CD4-positive, alpha-beta T cell (primary cell): ENCODE results near the gene DRD3. TPM values are rescaled to one million over a fixed set of nuclear protein-coding genes. Genes with fewer than 3 reads are reported as not detected.

Experiments used
- ATAC-seq: fragments of 200-7000 bp; cut with Tn5 transposase; one replicate; pipeline ENCODE4 v1.10.0; 2022; ENCODE audit warnings: mild to moderate bottlenecking; ENCODE audit not compliant: poor library complexity
- CTCF ChIA-PET: fragments of 350-600 bp; sonication (Branson Sonifier 250); formaldehyde crosslinking; loops from one replicate; lab custom pipeline; 2021; ENCODE audit warnings: antibody characterized with exemption, inconsistent platforms; lab: Charles Lee
- POLR2A ChIA-PET: fragments of 350-600 bp; sonication (Branson Sonifier 250); formaldehyde crosslinking; loops from one replicate; lab custom pipeline; 2021; ENCODE audit warnings: antibody characterized with exemption, inconsistent platforms; lab: Charles Lee
- DNase-seq, 14 experiments: peaks; one replicate each; pipeline ENCODE4 v3.0.0-alpha.2; 2013 to 2020; ENCODE audit warnings: mixed read lengths in 2 of 14
- H3K27ac ChIP-seq, 2 donors: one replicate each; pipeline versions ENCODE4 v1.5.1 to v1.7.0; 2013; ENCODE audit warnings: low read length in 2 of 2, low read depth in 1 of 2, mild to moderate bottlenecking in 1 of 2
- H3K27me3 ChIP-seq, 2 experiments: 1 replicate in 1 of 2; 2 replicates in 1 of 2; pipeline versions ENCODE4 v1.6.1 to v1.7.0; 2013; ENCODE audit warnings: low read length in 2 of 2, control low read depth in 1 of 2, mild to moderate bottlenecking in 1 of 2, moderate library complexity in 1 of 2; ENCODE audit not compliant: insufficient read depth in 2 of 2, control insufficient read depth in 1 of 2
- H3K36me3 ChIP-seq: one replicate; pipeline ENCODE4 v1.6.1; 2013; ENCODE audit warnings: low read length, control low read depth; ENCODE audit not compliant: insufficient read depth
- H3K4me1 ChIP-seq: one replicate; pipeline ENCODE4 v1.6.1; 2013; ENCODE audit warnings: low read length, control low read depth; ENCODE audit not compliant: insufficient read depth
- H3K4me3 ChIP-seq: one replicate; pipeline ENCODE4 v1.5.1; 2013; ENCODE audit warnings: mild to moderate bottlenecking, low read length, moderate library complexity
- H3K9me3 ChIP-seq, 2 experiments: 1 replicate in 1 of 2; 2 replicates in 1 of 2; pipeline versions ENCODE4 v1.6.1 to v1.7.0; 2013; ENCODE audit warnings: low read length in 2 of 2, mild to moderate bottlenecking in 2 of 2, control low read depth in 1 of 2, moderate library complexity in 1 of 2; ENCODE audit not compliant: control insufficient read depth in 1 of 2, insufficient read depth in 1 of 2
- H3K27ac Mint-ChIP-seq: one replicate; pipeline ENCODE4 v1.8.0; 2020; ENCODE audit warnings: mixed read lengths
- H3K27me3 Mint-ChIP-seq: one replicate; pipeline ENCODE4 v1.8.0; 2021; ENCODE audit warnings: mixed read lengths
- H3K36me3 Mint-ChIP-seq: one replicate; pipeline ENCODE4 v1.8.0; 2021; ENCODE audit warnings: low read depth, mixed read lengths
- H3K4me1 Mint-ChIP-seq: one replicate; pipeline ENCODE4 v1.8.0; 2021; ENCODE audit warnings: low read depth, mixed read lengths
- H3K4me3 Mint-ChIP-seq: one replicate; pipeline ENCODE4 v1.8.0; 2020; ENCODE audit warnings: mild to moderate bottlenecking, mixed read lengths
- H3K9me3 Mint-ChIP-seq: one replicate; pipeline ENCODE4 v1.8.0; 2020; ENCODE audit warnings: mixed read lengths
- intact Hi-C, 2 experiments: fragments of 100-400 bp; cut with DNase I in 1 of 2; cut with micrococcal nuclease in 1 of 2; formaldehyde crosslinking; loops; one replicate each; pipeline versions ENCODE4 v1.15.1 to v1.9.0; 2023 to 2025; cut with DNase I, micrococcal nuclease
- total RNA-seq, 174 experiments: library from RNA in 2 of 174; stranded (reverse) in 2 of 174; gene quantifications; one replicate each; pipeline ENCODE4 v1.2.3 and lab custom pipeline; 2021 to 2026
- TF ChIP-seq, protein P1 (sequence below): fragments of 200-600 bp; IDR thresholded peaks from one replicate; pipeline ENCODE4 v1.8.0; 2022; ENCODE audit warnings: antibody characterized with exemption, mild to moderate bottlenecking

Gene DRD3
- total RNA-seq, 2 experiments from 2014 or later, result not detected

- Histone ChIP-seq H3K4me3 (no peak overlapping the region), H3K4me1 (no peaks in the 10 kb centered on the region), H3K9me3 (no peaks in the 10 kb centered on the region), H3K27ac (no peak overlapping the region), H3K27me3 (peaks cover 0 to 3% of the 10 kb centered on the region in 2 experiments), H3K36me3 (no peaks in the 10 kb centered on the region)
- TF ChIP-seq, protein P1, sequence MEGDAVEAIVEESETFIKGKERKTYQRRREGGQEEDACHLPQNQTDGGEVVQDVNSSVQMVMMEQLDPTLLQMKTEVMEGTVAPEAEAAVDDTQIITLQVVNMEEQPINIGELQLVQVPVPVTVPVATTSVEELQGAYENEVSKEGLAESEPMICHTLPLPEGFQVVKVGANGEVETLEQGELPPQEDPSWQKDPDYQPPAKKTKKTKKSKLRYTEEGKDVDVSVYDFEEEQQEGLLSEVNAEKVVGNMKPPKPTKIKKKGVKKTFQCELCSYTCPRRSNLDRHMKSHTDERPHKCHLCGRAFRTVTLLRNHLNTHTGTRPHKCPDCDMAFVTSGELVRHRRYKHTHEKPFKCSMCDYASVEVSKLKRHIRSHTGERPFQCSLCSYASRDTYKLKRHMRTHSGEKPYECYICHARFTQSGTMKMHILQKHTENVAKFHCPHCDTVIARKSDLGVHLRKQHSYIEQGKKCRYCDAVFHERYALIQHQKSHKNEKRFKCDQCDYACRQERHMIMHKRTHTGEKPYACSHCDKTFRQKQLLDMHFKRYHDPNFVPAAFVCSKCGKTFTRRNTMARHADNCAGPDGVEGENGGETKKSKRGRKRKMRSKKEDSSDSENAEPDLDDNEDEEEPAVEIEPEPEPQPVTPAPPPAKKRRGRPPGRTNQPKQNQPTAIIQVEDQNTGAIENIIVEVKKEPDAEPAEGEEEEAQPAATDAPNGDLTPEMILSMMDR, result no peak
- H3K4me3 Mint-ChIP-seq, result no peak overlapping the region
- ChIA-PET POLR2A (no interaction called here), CTCF (no interaction called here)
- no peak for ATAC-seq
- intact Hi-C loops, result no loop called here
- H3K36me3 Mint-ChIP-seq, result no peaks in the 10 kb centered on the region
- DNase-seq, result no peak
- H3K27me3 Mint-ChIP-seq, result no peaks in the 10 kb centered on the region
- H3K9me3 Mint-ChIP-seq, result no peaks in the 10 kb centered on the region
- no peaks in the 10 kb centered on the region for H3K4me1 Mint-ChIP-seq
- H3K27ac Mint-ChIP-seq, result no peak overlapping the region
Observed at GRCh38 chr3:114122027-114122709, 56.7 kb downstream of the DRD3 start.

- DNase-seq (no peak), ATAC-seq (no peak)
- intact Hi-C loops, result no loop called here
- no peaks in the 10 kb centered on the region for H3K9me3 ChIP-seq
- H3K9me3 Mint-ChIP-seq, result no peaks in the 10 kb centered on the region
- H3K4me1 ChIP-seq, result no peaks in the 10 kb centered on the region
- no peak overlapping the region for H3K27ac ChIP-seq
- ChIA-PET CTCF (no interaction called here), POLR2A (no interaction called here)
- H3K27ac Mint-ChIP-seq, result no peak overlapping the region
- H3K4me3 Mint-ChIP-seq, result no peak overlapping the region
- no peaks in the 10 kb centered on the region for H3K36me3 ChIP-seq
- no peaks in the 10 kb centered on the region for H3K4me1 Mint-ChIP-seq
- no peaks in the 10 kb centered on the region for H3K27me3 Mint-ChIP-seq
- H3K27me3 ChIP-seq, result peaks cover 0 to 3% of the 10 kb centered on the region in 2 experiments
- TF ChIP-seq, protein P1, result no peak
- no peaks in the 10 kb centered on the region for H3K36me3 Mint-ChIP-seq
- H3K4me3 ChIP-seq, result no peak overlapping the region
Observed at GRCh38 chr3:114120211-114120610, 58.6 kb downstream of the DRD3 start.

DNA sequence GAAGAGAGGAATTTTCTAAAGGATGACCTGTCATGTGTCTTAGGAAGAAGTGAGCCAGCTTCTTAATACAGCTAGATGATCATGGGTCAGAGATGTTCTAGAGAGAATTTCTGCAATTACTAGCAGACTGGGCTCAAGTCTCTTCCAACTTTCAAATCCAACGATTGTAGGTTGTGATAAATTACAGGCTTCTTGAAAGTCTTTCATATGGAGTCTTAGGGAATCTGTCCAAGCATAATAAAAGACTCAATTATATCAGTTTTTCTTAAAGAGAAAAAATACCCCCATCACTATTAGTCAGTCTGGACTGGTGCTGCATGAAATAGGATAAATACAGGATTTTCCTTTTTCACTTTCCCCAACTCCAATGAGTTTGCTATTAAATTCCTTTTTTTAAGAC lies 59.1 kb downstream of the DRD3 start:
- H3K27me3 Mint-ChIP-seq, result no peaks in the 10 kb centered on the region
- ATAC-seq (no peak), DNase-seq (no peak)
- Histone ChIP-seq H3K4me3 (no peak overlapping the region), H3K36me3 (no peaks in the 10 kb centered on the region), H3K9me3 (no peaks in the 10 kb centered on the region), H3K27me3 (peaks cover 0 to 3% of the 10 kb centered on the region in 2 experiments), H3K27ac (no peak overlapping the region), H3K4me1 (no peaks in the 10 kb centered on the region)
- no peak overlapping the region for H3K4me3 Mint-ChIP-seq
- no peaks in the 10 kb centered on the region for H3K9me3 Mint-ChIP-seq
- TF ChIP-seq, protein P1, result no peak
- POLR2A ChIA-PET, result no interaction called here
- CTCF ChIA-PET, result no interaction called here
- intact Hi-C loops, result no loop called here
- H3K27ac Mint-ChIP-seq, result no peak overlapping the region
- H3K36me3 Mint-ChIP-seq, result no peaks in the 10 kb centered on the region
- H3K4me1 Mint-ChIP-seq, result no peaks in the 10 kb centered on the region
